WI38 (cell line): ENCODE measurements around the gene FAM9C.

Experiments
- H3K4me3 ChIP-seq: 2 replicates; pipeline ENCODE4 v1.5.1; 2011; ENCODE audit warnings: low read depth, mild to moderate bottlenecking, control low read depth, low read length
- TF ChIP-seq, protein P1 (sequence below): IDR thresholded peaks from 2 replicates; pipeline ENCODE4 v1.5.1; 2012; ENCODE audit warnings: low read depth, mild to moderate bottlenecking, control low read depth, low read length

The FAM9C gene

DNA sequence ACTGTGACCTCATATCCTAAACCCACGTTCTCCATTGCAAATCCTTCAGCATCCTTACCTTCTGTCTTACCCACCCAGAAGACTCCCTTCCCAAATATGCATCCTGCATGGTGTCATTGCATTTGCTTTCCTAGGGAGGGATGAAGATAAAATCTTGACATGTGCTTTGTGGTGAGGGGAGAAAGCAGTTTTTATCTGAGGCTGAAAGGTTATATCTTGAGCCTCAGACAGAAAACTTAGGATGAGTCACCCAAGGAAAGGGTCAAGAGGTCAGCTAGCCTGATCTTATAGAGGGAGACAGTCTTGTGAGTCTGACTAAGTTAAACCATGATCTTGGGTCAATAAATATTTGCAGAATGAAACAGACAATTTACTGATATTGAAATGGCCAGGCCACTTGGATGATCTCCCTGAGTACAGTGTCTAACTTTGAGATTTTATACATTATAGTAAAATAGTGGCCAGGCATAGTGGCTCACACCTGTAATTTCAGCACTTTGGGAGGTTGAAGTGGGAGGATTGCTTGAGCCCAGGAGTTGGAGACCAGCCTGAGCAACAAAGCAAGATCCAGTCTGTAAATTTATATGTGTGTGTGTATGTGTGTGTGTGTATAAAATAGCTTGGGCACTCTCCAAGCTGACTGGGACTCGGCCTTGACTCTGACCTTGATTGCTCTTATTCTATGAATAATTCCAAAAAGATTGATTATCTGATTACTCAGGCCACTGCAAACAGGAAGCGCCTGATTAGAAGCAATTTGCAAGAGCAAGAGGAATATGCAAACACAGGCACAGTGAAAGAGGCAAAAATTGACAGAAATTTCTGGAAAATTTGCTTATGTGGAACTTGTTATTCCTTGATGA is 15.4 kb upstream of the FAM9C start:
- TF ChIP-seq, protein P1, sequence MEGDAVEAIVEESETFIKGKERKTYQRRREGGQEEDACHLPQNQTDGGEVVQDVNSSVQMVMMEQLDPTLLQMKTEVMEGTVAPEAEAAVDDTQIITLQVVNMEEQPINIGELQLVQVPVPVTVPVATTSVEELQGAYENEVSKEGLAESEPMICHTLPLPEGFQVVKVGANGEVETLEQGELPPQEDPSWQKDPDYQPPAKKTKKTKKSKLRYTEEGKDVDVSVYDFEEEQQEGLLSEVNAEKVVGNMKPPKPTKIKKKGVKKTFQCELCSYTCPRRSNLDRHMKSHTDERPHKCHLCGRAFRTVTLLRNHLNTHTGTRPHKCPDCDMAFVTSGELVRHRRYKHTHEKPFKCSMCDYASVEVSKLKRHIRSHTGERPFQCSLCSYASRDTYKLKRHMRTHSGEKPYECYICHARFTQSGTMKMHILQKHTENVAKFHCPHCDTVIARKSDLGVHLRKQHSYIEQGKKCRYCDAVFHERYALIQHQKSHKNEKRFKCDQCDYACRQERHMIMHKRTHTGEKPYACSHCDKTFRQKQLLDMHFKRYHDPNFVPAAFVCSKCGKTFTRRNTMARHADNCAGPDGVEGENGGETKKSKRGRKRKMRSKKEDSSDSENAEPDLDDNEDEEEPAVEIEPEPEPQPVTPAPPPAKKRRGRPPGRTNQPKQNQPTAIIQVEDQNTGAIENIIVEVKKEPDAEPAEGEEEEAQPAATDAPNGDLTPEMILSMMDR, result no peak

DNA sequence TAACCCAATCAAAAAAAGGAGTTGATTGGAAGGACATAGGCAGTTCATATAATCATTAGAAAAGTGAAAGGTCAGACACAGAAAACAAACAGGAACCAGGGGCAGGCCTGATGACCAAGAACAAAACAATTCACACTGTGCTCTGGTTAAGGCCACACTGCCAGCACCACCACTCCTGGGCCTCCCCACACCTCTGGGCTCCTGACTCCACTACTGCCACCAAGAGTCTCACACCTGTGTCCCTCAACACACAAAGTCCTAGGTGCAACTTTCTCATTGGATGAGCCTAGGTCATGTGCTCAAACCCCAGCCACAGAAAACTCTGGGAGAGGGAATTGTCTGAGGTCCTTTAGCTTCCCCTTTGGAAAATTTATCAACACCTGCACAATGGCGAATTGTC is 11.1 kb upstream of the FAM9C start:
- TF ChIP-seq, protein P1, result no peak
- H3K4me3 ChIP-seq, result no peak overlapping the region

More for the DNA sequence above, 15.4 kb upstream of the FAM9C start:
- H3K4me3 ChIP-seq, result no peak overlapping the region

DNA sequence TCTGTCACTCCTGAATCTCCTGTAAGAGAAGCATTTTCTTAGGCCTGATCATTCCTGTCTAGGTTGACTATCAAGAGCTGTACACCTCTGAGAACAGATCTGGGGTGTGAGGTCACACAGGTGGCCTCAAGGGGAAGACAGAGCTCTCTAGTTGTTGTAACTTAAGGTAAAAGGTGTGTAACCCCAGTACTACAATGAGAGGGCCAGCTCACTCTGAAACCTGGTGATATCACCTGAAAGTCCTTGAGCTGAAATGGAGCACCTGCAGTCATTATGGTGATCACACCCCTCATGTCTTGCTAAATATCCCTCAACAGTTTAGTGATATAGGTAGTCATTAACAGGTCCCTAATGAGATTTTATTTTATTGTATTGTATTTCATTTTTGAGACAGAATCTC is 8.8 kb upstream of the FAM9C start:
- no peak overlapping the region for H3K4me3 ChIP-seq
- TF ChIP-seq, protein P1, result no peak

DNA sequence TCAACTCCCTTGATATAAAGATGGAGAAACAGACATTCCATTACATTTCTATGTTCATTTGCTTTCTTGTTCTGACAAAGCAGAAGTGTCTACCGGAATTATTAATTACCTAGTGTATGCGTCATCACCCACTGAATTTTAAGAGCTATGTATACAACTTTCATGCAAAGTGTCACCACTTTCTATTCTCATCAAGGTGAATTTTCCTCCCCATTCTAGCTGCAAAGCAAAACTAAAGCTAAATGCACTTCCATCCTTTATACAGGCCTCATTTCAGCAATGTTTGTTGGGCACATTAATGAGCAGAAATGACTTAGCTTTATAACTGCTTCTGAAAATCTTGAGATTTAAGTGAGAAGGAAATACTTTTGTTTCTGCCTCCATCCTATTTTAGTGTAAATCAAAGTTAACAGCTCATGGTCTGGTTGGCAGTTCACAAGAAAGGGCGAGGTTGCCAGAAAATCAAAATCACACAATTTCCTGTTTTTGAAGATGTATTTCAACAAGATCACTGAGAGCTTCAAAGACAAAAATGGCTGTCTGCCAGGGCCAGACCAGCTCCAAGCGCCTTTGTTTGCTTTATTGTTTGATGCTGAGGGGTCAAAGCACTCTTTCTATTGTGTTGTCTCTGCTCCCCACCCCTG is 7.2 kb upstream of the FAM9C start:
- TF ChIP-seq, protein P1, result no peak
- H3K4me3 ChIP-seq, result no peak overlapping the region

DNA sequence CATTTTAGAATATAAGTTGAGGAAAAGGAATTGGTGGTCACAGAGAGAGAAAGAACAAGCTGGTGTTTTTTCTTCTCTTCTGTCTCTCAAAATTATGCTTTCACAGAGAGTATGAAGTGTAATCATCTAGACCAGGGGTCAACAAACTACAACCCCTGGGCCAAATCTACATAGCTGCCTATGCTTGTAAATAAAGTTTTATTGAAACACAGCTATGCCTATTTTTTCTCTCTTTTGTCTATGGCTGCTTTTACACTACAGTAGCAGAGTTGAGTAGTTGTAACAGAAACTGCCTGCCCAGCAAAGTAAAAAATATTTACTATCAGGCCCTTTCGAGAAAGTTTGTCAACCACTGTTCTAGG is 6.7 kb upstream of the FAM9C start:
- no peak overlapping the region for H3K4me3 ChIP-seq
- TF ChIP-seq, protein P1, result no peak

DNA sequence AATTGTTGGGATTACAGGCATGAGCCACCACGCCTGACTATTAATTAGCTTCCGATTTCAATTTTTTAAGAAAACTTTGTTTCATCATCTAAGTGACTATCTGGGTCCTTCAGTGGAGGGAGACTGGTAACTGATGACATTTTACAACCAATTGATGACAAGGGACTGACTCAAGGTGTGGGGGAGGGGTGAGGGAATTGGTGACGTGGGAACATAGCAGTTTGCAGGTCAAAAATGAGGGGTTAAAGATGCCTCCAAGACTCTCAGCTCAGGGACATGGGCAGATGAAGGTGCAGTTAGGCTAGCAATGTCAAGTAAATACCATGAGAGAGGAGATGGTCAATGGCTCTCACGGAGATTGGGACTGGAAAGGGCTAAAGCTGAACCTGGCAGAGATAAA is 5.7 kb upstream of the FAM9C start:
- TF ChIP-seq, protein P1, result no peak
- no peak overlapping the region for H3K4me3 ChIP-seq

DNA sequence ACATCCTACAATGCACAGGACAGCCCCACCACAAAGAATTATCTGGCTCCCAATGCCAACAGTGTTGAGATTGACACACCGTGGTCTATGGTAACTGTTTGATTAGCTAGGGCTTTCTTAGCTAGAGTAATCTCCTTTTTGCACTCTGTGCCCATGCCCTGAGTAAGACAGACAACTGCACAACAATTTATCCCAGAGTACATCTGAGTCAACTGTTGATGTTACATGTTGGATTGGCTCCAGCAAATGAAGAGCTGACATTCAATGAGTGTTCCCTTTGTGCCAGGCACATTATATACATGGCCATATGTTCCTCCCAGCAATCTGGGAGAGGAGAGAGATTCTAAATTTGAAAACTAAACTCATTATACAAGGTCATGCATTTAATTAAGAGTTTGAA is 3.9 kb upstream of the FAM9C start:
- H3K4me3 ChIP-seq, result no peak overlapping the region
- TF ChIP-seq, protein P1, result no peak
